GM12878 (cell line): ENCODE measurements around the gene RNFT2. TPM values are rescaled to one million over a fixed set of nuclear protein-coding genes. Genes with fewer than 3 reads are reported as not detected.

Source experiments
- ATAC-seq: fragments of 200-7000 bp; cut with Tn5 transposase; 3 replicates; pipeline ENCODE4 v1.9.1; 2020; ENCODE audit warnings: mild to moderate bottlenecking, moderate library complexity
- BruUV-seq: library from RNA; stranded (reverse); fragments of 400-500 nt; replicated peaks from 2 replicates; lab custom pipeline; 2021; lab: Mats Ljungman, UMichigan
- CTCF ChIA-PET: fragments of 300-600 bp; sonication (Branson Sonifier 250); formaldehyde crosslinking; extraction: SDS; loops from one replicate; lab custom pipeline; 2021; ENCODE audit warnings: inconsistent platforms; lab: Yijun Ruan, JAX
- POLR2A ChIA-PET: fragments of 350-600 bp; formaldehyde crosslinking; extraction: SDS; loops from one replicate; lab custom pipeline; 2021; ENCODE audit warnings: inconsistent platforms; lab: Charles Lee
- RAD21 ChIA-PET: fragments of 300-600 bp; sonication (Branson Sonifier 250); formaldehyde crosslinking; loops from one replicate; lab custom pipeline; 2023; ENCODE audit warnings: antibody characterized with exemption; ENCODE audit not compliant: unreplicated experiment; lab: Charles Lee
- SMC1A ChIA-PET: fragments of 300-600 bp; sonication (Branson Sonifier 250); formaldehyde crosslinking; loops from one replicate; lab custom pipeline; 2023; ENCODE audit not compliant: unreplicated experiment, uncharacterized antibody; lab: Charles Lee
- DNase-seq: peaks from one replicate; pipeline ENCODE4 v3.0.0-alpha.2; 2011; ENCODE audit warnings: low read depth, low spot score
- FAIRE-seq: peaks from 3 replicates; lab custom pipeline; 2011; peaks lifted over from hg19 to GRCh38; lab: Jason Lieb, UNC
- H2AFZ ChIP-seq: 2 replicates; pipeline ENCODE4 v1.6.0; 2011; ENCODE audit warnings: low read depth, low read length, control low read depth; ENCODE audit not compliant: control insufficient read depth
- H3K27ac ChIP-seq: 2 replicates; pipeline ENCODE4 v1.5.1; 2011; ENCODE audit warnings: control low read depth; ENCODE audit not compliant: control insufficient read depth, insufficient read depth
- H3K27me3 ChIP-seq, 2 experiments: replicated peaks in 1 of 2; 2 replicates each; pipeline versions ENCODE4 v1.6.0 to v1.6.1; 2011; ENCODE audit warnings: low read length in 1 of 2; ENCODE audit not compliant: control insufficient read depth in 2 of 2, insufficient read depth in 2 of 2
- H3K36me3 ChIP-seq, 2 experiments: 2 replicates each; pipeline ENCODE4 v1.5.1; 2011; ENCODE audit warnings: low read length in 1 of 2; ENCODE audit not compliant: control insufficient read depth in 2 of 2, insufficient read depth in 2 of 2
- H3K4me1 ChIP-seq: 2 replicates; pipeline ENCODE4 v1.6.1; 2011; ENCODE audit warnings: mild to moderate bottlenecking, low read length, moderate library complexity, mixed read lengths; ENCODE audit not compliant: control insufficient read depth, insufficient read depth
- H3K4me2 ChIP-seq: 2 replicates; pipeline ENCODE4 v1.6.0; 2011; ENCODE audit warnings: control low read depth; ENCODE audit not compliant: control insufficient read depth, insufficient read depth
- H3K4me3 ChIP-seq: fragments of 200-600 bp; sonication (generic); 2 replicates; pipeline ENCODE4 v1.5.1; 2016
- H3K79me2 ChIP-seq: 2 replicates; pipeline ENCODE4 v1.6.0; 2011; ENCODE audit warnings: low read length; ENCODE audit not compliant: control insufficient read depth, insufficient read depth
- H3K9ac ChIP-seq: 2 replicates; pipeline ENCODE4 v1.8.0; 2011; ENCODE audit warnings: low read length, control low read depth, mixed read lengths; ENCODE audit not compliant: control insufficient read depth, insufficient read depth
- H3K9me3 ChIP-seq: replicated peaks from 3 replicates; pipeline ENCODE4 v1.5.1; 2011; ENCODE audit warnings: mild to moderate bottlenecking, low read length; ENCODE audit not compliant: control insufficient read depth, insufficient read depth
- H4K20me1 ChIP-seq: 2 replicates; pipeline ENCODE4 v1.6.0; 2011; ENCODE audit not compliant: control insufficient read depth, insufficient read depth
- CBFB ChIP-seq: IDR thresholded peaks from 2 replicates; pipeline ENCODE4 v1.6.1; 2016; ENCODE audit warnings: antibody characterized with exemption, low read depth
- CBX5 ChIP-seq: sonication (generic); IDR thresholded peaks from 2 replicates; pipeline ENCODE4 v1.6.1; 2016; ENCODE audit warnings: low read depth, moderate library complexity, mild to moderate bottlenecking, inconsistent platforms
- NFXL1 ChIP-seq: fragments of 450-650 bp; IDR thresholded peaks from 2 replicates; pipeline ENCODE4 v1.6.1; 2017; ENCODE audit warnings: antibody characterized with exemption, mild to moderate bottlenecking, borderline replicate concordance
- NFYA ChIP-seq: IDR thresholded peaks from 2 replicates; pipeline ENCODE4 v1.6.1; 2011; ENCODE audit warnings: low read depth, mild to moderate bottlenecking, low read length, improper control_type of control experiment, borderline replicate concordance
- POLR2AphosphoS5 ChIP-seq: IDR thresholded peaks from 2 replicates; pipeline ENCODE4 v1.6.1; 2011; ENCODE audit warnings: mild to moderate bottlenecking, low read length, inconsistent platforms
- RB1 ChIP-seq: fragments of 450-650 bp; formaldehyde crosslinking; IDR thresholded peaks from 2 replicates; pipeline ENCODE4 v1.6.1; 2017; ENCODE audit warnings: mild to moderate bottlenecking, borderline replicate concordance
- SMAD1 ChIP-seq: fragments of 450-650 bp; IDR thresholded peaks from 2 replicates; pipeline ENCODE4 v1.6.1; 2018; ENCODE audit warnings: mild to moderate bottlenecking, low read depth; ENCODE audit not compliant: partially characterized antibody
- SP1 ChIP-seq: IDR thresholded peaks from one replicate; pipeline ENCODE4 v1.6.1; 2011; ENCODE audit warnings: low read depth, low read length
- WGBS: methylation state at CpG from one replicate; pipeline ENCODE4 v1.1.6; 2016; ENCODE audit warnings: low lambda C conversion rate; ENCODE audit not compliant: insufficient replicate concordance, insufficient coverage; ENCODE audit errors: missing lambda C conversion rate; 5-methylcytosine and 5-hydroxymethylcytosine counted together
- in situ Hi-C: fragments of 300-500 bp; cut with MboI; formaldehyde crosslinking; loops from 9 replicates; pipeline ENCODE4 v1.14.3; 2018; ENCODE audit warnings: mixed read lengths
- intact Hi-C: fragments of 100-400 bp; cut with micrococcal nuclease; formaldehyde crosslinking; loops from one replicate; pipeline ENCODE4 v1.14.2; 2022; ENCODE audit not compliant: unreplicated experiment
- polyA plus RNA-seq, 11 experiments: library from polyadenylated mRNA; depleted of rRNA in 4 of 11; unstranded in 6 of 11; stranded (reverse) in 5 of 11; fragments of >200 nt; fragmentation: Nextera tagmentation in 4 of 11; fragmentation: Illumina TruSeq in 1 of 11; extraction: Ambion mirVana in 4 of 11; extraction: Trizol in 1 of 11; gene quantifications; 1 replicate in 1 of 11; 2 replicates in 10 of 11; pipeline versions ENCODE4 v1.2.1 to v1.2.3, GENCODE V29; 2011 to 2016; ENCODE audit warnings: inconsistent platforms in 2 of 11, missing spikeins in 2 of 11, low read depth in 1 of 11
- total RNA-seq, 4 experiments: library from RNA; depleted of rRNA in 3 of 4; stranded (reverse); fragments of >200 nt in 3 of 4; fragmentation: Illumina TruSeq in 1 of 4; extraction: Trizol in 1 of 4; gene quantifications; 2 replicates each; pipeline versions ENCODE4 v1.2.1 to v1.2.3, GENCODE V29; 2013 to 2021
- TF ChIP-seq, protein P1 (sequence below): IDR thresholded peaks from 2 replicates; pipeline ENCODE4 v1.6.1; 2011; ENCODE audit warnings: mild to moderate bottlenecking, low read depth, low read length, moderate library complexity; ENCODE audit not compliant: insufficient replicate concordance
- TF ChIP-seq, protein P2 (sequence below): fragments of 450-650 bp; conservative IDR thresholded peaks from 2 replicates; pipeline ENCODE4 v1.6.1; 2017; ENCODE audit warnings: mild to moderate bottlenecking, moderate library complexity

RNFT2 gene
- total and polyA plus RNA-seq, 10 of the 15 experiments (the other 5 are each of a cell fraction or from before 2014, with no cell fraction given): 2.5 to 17.3 (median 9.7) TPM

DNA sequence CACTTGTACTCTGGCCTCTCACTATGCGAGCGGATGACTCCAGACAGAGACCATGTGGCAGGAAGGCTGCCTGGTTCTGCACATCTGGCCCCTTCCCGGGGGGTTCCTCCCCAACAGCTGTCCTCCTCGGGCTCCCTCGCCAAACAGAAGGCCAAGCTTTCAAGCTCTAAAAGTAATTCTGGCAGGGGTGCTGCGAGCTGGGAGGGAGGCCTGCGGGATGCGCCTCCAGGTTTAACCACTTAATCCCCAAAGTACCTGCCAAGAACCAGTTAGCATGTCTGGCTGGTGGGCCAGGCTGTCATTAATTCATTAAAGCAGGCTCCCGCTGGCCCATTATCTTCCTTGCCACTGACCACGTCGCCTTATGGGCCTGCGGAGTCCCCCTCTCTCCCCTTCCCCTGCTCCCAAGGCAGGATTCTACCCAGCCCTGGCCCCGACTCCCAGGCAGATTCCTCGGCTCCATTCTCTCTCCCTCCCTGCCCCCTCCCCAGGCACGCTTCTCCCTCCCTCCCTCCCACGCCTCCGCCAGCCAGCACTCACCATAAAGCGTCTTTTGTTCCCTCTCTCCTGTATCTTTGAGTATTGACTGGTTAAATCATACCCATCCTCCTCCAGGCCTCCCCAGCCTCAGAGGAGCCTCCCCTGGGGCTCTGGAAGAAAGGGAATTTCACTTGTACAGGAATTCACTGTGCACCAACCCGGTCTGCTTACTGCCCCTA, 138.2 kb downstream of the RNFT2 start:
- peaks cover 15 to 18% of the 10 kb centered on the region in 2 experiments for H3K27me3 ChIP-seq
- in situ Hi-C loops: no loop called here
- CTCF ChIA-PET: no interaction called here

More for the DNA sequence above, 138.2 kb downstream of the RNFT2 start:
- BruUV-seq: no TSS peak
- Histone ChIP-seq H3K79me2 (no peaks in the 10 kb centered on the region), H2AFZ (no peak overlapping the region), H3K9me3 (no peaks in the 10 kb centered on the region), H3K4me3 (no peak overlapping the region), H3K36me3 (no peaks in the 10 kb centered on the region), H3K4me2 (no peak overlapping the region), H3K4me1 (no peaks in the 10 kb centered on the region; the same call in 1 of the 2 replicates), H3K27ac (no peak overlapping the region), H3K9ac (no peak overlapping the region), H4K20me1 (no peaks in the 10 kb centered on the region)
- no peak for ATAC-seq
- intact Hi-C loops: no loop called here
- RAD21 ChIA-PET: no interaction called here
- POLR2A ChIA-PET: no interaction called here
- TF ChIP-seq SP1: no peak
- TF ChIP-seq CBFB: no peak
- no peak for TF ChIP-seq NFYA
- no peak for TF ChIP-seq SMAD1
- TF ChIP-seq POLR2AphosphoS5: no peak
- TF ChIP-seq NFXL1: no peak
- TF ChIP-seq RB1: no peak
- TF ChIP-seq, protein P1, sequence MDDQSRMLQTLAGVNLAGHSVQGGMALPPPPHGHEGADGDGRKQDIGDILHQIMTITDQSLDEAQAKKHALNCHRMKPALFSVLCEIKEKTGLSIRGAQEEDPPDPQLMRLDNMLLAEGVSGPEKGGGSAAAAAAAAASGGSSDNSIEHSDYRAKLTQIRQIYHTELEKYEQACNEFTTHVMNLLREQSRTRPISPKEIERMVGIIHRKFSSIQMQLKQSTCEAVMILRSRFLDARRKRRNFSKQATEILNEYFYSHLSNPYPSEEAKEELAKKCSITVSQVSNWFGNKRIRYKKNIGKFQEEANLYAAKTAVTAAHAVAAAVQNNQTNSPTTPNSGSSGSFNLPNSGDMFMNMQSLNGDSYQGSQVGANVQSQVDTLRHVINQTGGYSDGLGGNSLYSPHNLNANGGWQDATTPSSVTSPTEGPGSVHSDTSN: no peak
- no peak for TF ChIP-seq CBX5
- TF ChIP-seq, protein P2, sequence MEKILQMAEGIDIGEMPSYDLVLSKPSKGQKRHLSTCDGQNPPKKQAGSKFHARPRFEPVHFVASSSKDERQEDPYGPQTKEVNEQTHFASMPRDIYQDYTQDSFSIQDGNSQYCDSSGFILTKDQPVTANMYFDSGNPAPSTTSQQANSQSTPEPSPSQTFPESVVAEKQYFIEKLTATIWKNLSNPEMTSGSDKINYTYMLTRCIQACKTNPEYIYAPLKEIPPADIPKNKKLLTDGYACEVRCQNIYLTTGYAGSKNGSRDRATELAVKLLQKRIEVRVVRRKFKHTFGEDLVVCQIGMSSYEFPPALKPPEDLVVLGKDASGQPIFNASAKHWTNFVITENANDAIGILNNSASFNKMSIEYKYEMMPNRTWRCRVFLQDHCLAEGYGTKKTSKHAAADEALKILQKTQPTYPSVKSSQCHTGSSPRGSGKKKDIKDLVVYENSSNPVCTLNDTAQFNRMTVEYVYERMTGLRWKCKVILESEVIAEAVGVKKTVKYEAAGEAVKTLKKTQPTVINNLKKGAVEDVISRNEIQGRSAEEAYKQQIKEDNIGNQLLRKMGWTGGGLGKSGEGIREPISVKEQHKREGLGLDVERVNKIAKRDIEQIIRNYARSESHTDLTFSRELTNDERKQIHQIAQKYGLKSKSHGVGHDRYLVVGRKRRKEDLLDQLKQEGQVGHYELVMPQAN: no peak
- 67% methylated on average over 12 of the region's 19 CpGs for WGBS
- FAIRE-seq: no peak
- no peak for DNase-seq
- SMC1A ChIA-PET: no interaction called here
